MM.1S (cell line): ENCODE measurements around the gene NFATC1.

Source experiments
- DNase-seq: peaks from one replicate; pipeline ENCODE4 v3.0.0-alpha.2; 2015
- H2AFZ ChIP-seq: fragments of 300-600 bp; sonication (generic); 2 replicates; pipeline ENCODE4 v1.6.0; 2016; ENCODE audit warnings: antibody characterized with exemption, low read length
- H3F3A ChIP-seq: fragments of 300-600 bp; sonication (generic); 2 replicates; pipeline ENCODE4 v1.6.1; 2016; ENCODE audit warnings: mild to moderate bottlenecking, antibody characterized with exemption, low read length, moderate library complexity, mixed read lengths; ENCODE audit not compliant: insufficient read depth
- H3K27ac ChIP-seq: fragments of 300-600 bp; sonication (generic); 2 replicates; pipeline ENCODE4 v1.5.1; 2016; ENCODE audit warnings: mild to moderate bottlenecking, low read length
- H3K27me3 ChIP-seq: fragments of 300-600 bp; sonication (generic); replicated peaks from 2 replicates; pipeline ENCODE4 v1.6.0; 2016; ENCODE audit warnings: low read length; ENCODE audit not compliant: insufficient read depth
- H3K36me3 ChIP-seq: fragments of 300-600 bp; sonication (generic); replicated peaks from 2 replicates; pipeline ENCODE4 v1.6.1; 2016; ENCODE audit warnings: mild to moderate bottlenecking, low read length, mixed read lengths; ENCODE audit not compliant: insufficient read depth
- H3K4me1 ChIP-seq: fragments of 300-600 bp; sonication (generic); 2 replicates; pipeline ENCODE4 v1.6.1; 2016; ENCODE audit warnings: low read length, mixed read lengths
- H3K4me2 ChIP-seq: fragments of 300-600 bp; sonication (generic); 2 replicates; pipeline ENCODE4 v1.6.0; 2016; ENCODE audit warnings: low read depth, low read length
- H3K4me3 ChIP-seq: fragments of 300-600 bp; sonication (generic); 2 replicates; pipeline ENCODE4 v1.5.1; 2016; ENCODE audit warnings: low read length, mixed read lengths
- H3K79me2 ChIP-seq: fragments of 300-600 bp; sonication (generic); 2 replicates; pipeline ENCODE4 v1.6.1; 2016; ENCODE audit warnings: mixed run types, low read length, mixed read lengths
- H3K9ac ChIP-seq: fragments of 300-600 bp; sonication (generic); 2 replicates; pipeline ENCODE4 v1.6.1; 2016; ENCODE audit warnings: low read length, mixed read lengths
- H3K9me2 ChIP-seq: fragments of 300-600 bp; sonication (generic); replicated peaks from 2 replicates; pipeline ENCODE4 v1.6.1; 2016; ENCODE audit warnings: mild to moderate bottlenecking, low read length, mixed read lengths; ENCODE audit not compliant: insufficient read depth
- H3K9me3 ChIP-seq: fragments of 300-600 bp; sonication (generic); replicated peaks from 2 replicates; pipeline ENCODE4 v1.6.1; 2016; ENCODE audit warnings: mild to moderate bottlenecking, low read length, mixed read lengths; ENCODE audit not compliant: insufficient read depth
- H4K20me1 ChIP-seq: fragments of 300-600 bp; sonication (generic); 2 replicates; pipeline ENCODE4 v1.6.1; 2016; ENCODE audit warnings: mild to moderate bottlenecking, low read length, moderate library complexity, mixed read lengths; ENCODE audit not compliant: insufficient read depth
- CTCF ChIP-seq: fragments of 300-600 bp; sonication (generic); IDR thresholded peaks from 2 replicates; pipeline ENCODE4 v1.5.1; 2016; ENCODE audit warnings: antibody characterized with exemption, low read length, mixed read lengths
- EZH2 ChIP-seq: fragments of 300-600 bp; sonication (generic); optimal IDR thresholded peaks from 2 replicates; pipeline ENCODE3; 2017; ENCODE audit warnings: low read depth, mild to moderate bottlenecking, antibody characterized with exemption, low read length, mixed read lengths
- EZH2phosphoT487 ChIP-seq: fragments of 300-600 bp; sonication (generic); IDR thresholded peaks from 2 replicates; pipeline ENCODE4 v1.6.1; 2018; ENCODE audit warnings: antibody characterized with exemption, low read length

Gene NFATC1

GRCh38 chr18:79433431-79433830, 37.7 kb downstream of the NFATC1 start:
- Histone ChIP-seq H2AFZ (no peak overlapping the region), H3K4me3 (no peak overlapping the region), H3K9me3 (no peaks in the 10 kb centered on the region), H3K9ac (no peak overlapping the region), H3K27me3 (no peaks in the 10 kb centered on the region), H3K4me1 (no peaks in the 10 kb centered on the region), H3K4me2 (no peak overlapping the region), H3K36me3 (no peaks in the 10 kb centered on the region), H4K20me1 (no peaks in the 10 kb centered on the region), H3F3A (no peaks in the 10 kb centered on the region), H3K79me2 (no peaks in the 10 kb centered on the region), H3K27ac (no peak overlapping the region), H3K9me2 (no peaks in the 10 kb centered on the region)
- TF ChIP-seq EZH2phosphoT487 (no peak), EZH2 (no peak), CTCF (no peak)
- DNase-seq: no peak

- Histone ChIP-seq H3K9me2 (no peaks in the 10 kb centered on the region), H3K4me2 (no peak overlapping the region), H2AFZ (no peak overlapping the region), H3K4me3 (no peak overlapping the region), H3K27ac (no peak overlapping the region), H3K9me3 (no peaks in the 10 kb centered on the region), H3F3A (no peaks in the 10 kb centered on the region), H3K36me3 (no peaks in the 10 kb centered on the region), H3K27me3 (no peaks in the 10 kb centered on the region), H3K79me2 (no peaks in the 10 kb centered on the region), H3K4me1 (no peaks in the 10 kb centered on the region), H4K20me1 (no peaks in the 10 kb centered on the region), H3K9ac (no peak overlapping the region)
- no peak for TF ChIP-seq EZH2
- no peak for TF ChIP-seq CTCF
- TF ChIP-seq EZH2phosphoT487: no peak
- DNase-seq: no peak
Measured at GRCh38 chr18:79434607-79435401, 39.1 kb downstream of the NFATC1 start.

DNA sequence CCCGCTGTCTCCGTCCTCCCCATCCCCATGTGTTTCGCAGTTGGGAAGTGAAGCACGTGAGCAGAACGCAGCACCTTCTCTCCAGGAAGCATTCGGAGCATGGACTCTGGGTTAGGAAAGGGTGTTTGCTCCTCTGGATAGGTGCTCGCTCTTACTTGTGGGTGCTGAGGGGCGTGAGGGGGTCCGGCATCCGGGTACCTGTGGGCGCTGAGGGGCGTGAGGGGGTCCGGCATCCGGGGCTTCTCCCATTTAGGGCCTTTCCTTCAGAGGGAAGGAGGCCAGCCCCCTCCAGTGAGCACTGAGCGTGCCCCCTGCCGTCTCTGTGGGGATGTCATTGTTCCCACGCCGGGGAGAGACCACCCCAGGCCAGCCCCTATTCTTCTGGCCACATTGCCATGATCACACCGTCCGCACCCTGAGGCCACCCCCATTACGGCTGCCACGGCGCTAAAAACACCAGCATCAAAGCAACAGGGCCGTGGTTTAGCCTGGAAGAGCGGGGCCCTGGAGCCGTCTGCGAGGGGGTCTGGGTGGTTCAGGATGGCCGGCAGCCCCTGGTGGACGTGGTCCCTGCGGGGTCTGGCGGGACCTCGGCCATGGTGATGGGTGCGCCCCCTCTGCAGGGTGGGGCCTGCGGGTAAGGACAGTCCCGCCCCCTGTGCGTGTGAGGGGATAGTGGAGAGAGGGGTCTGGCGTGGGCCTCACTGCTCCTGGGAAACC, 41.0 kb downstream of the NFATC1 start:
- Histone ChIP-seq H3K79me2 (no peaks in the 10 kb centered on the region), H3K9me2 (no peaks in the 10 kb centered on the region), H3F3A (no peaks in the 10 kb centered on the region), H3K27ac (no peak overlapping the region), H3K4me1 (no peaks in the 10 kb centered on the region), H2AFZ (no peak overlapping the region), H3K4me2 (no peak overlapping the region), H3K36me3 (no peaks in the 10 kb centered on the region), H3K9ac (no peak overlapping the region), H3K27me3 (no peaks in the 10 kb centered on the region), H3K9me3 (no peaks in the 10 kb centered on the region), H3K4me3 (no peak overlapping the region), H4K20me1 (no peaks in the 10 kb centered on the region)
- DNase-seq: no peak
- no peak for TF ChIP-seq CTCF
